Measurements from ENCODE around the gene INAVA.

GRCh38 chr1:200885623-200886402 lies 8.9 kb upstream of the INAVA start:
- TF ChIP-seq EZH2 (IDR thresholded peaks at IDR 0.05; ENCODE audit: borderline replicate concordance, low read depth, low read length, severe bottlenecking): no peak
- no peak for TF ChIP-seq CTCF (IDR thresholded peaks at IDR 0.05; ENCODE audit: borderline replicate concordance, extremely low read depth, low read length, poor library complexity, severe bottlenecking)

Measured in DND-41 (cell line).